NB4 (cell line): Measurements from ENCODE around the gene PAQR3.

ENCODE experiments used
- POLR2A ChIP-seq: IDR thresholded peaks from 2 replicates; pipeline ENCODE4 v1.6.1; 2011; ENCODE audit warnings: mild to moderate bottlenecking; ENCODE audit not compliant: insufficient read length; ENCODE audit errors: extremely low read depth
- TF ChIP-seq, protein P1 (sequence below): IDR thresholded peaks from one replicate; pipeline ENCODE4 v1.5.1; 2012; ENCODE audit warnings: low read depth, low read length
- TF ChIP-seq, protein P2 (sequence below): IDR thresholded peaks from 2 replicates; pipeline ENCODE4 v1.6.1; 2011; ENCODE audit warnings: low read depth, low read length

DNA sequence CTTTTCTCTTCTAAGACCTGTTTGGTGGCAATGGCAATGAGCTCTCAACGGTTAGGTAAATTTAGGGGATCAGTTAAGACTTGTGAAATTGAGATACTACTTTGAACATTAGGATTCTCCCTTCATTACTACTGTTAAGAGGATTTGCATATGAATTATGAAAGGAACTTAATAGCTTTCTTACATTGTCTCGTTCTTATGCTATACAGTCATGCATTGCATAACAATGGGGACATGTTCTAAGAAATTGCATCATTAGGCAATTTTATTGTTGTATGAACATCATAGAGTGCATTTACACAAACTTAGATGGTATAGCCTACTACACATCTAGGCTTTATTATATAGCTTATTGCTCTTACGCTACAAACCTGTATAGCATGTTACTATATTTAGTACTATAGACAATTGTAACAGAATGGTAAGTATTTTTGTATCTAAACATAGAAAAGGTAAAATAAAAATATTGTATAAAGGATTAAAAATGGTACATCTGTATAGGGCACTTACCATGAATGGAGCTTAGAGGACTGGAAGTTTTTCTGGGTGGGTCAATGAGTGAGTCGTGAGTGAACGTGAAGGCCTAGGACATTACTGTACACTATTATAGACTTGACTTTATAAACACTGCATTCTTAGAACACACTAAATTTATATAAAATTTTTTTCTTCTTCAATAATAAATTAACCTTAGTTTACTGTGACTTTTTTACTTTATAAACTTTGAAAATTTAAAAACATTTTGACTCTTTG, 62.5 kb downstream of the PAQR3 start:
- TF ChIP-seq, protein P1, sequence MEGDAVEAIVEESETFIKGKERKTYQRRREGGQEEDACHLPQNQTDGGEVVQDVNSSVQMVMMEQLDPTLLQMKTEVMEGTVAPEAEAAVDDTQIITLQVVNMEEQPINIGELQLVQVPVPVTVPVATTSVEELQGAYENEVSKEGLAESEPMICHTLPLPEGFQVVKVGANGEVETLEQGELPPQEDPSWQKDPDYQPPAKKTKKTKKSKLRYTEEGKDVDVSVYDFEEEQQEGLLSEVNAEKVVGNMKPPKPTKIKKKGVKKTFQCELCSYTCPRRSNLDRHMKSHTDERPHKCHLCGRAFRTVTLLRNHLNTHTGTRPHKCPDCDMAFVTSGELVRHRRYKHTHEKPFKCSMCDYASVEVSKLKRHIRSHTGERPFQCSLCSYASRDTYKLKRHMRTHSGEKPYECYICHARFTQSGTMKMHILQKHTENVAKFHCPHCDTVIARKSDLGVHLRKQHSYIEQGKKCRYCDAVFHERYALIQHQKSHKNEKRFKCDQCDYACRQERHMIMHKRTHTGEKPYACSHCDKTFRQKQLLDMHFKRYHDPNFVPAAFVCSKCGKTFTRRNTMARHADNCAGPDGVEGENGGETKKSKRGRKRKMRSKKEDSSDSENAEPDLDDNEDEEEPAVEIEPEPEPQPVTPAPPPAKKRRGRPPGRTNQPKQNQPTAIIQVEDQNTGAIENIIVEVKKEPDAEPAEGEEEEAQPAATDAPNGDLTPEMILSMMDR, result no peak
- TF ChIP-seq, protein P2, sequence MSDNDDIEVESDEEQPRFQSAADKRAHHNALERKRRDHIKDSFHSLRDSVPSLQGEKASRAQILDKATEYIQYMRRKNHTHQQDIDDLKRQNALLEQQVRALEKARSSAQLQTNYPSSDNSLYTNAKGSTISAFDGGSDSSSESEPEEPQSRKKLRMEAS, result no peak
- no peak for TF ChIP-seq POLR2A
